ENCODE results near the gene FAM216B.

GRCh38 chr13:42754801-42755510, 26.4 kb upstream of the FAM216B start:
- TF ChIP-seq EZH2 (IDR thresholded peaks at IDR 0.05; ENCODE audit: low read length, missing control alignments): no peak
- TF ChIP-seq, protein P1, sequence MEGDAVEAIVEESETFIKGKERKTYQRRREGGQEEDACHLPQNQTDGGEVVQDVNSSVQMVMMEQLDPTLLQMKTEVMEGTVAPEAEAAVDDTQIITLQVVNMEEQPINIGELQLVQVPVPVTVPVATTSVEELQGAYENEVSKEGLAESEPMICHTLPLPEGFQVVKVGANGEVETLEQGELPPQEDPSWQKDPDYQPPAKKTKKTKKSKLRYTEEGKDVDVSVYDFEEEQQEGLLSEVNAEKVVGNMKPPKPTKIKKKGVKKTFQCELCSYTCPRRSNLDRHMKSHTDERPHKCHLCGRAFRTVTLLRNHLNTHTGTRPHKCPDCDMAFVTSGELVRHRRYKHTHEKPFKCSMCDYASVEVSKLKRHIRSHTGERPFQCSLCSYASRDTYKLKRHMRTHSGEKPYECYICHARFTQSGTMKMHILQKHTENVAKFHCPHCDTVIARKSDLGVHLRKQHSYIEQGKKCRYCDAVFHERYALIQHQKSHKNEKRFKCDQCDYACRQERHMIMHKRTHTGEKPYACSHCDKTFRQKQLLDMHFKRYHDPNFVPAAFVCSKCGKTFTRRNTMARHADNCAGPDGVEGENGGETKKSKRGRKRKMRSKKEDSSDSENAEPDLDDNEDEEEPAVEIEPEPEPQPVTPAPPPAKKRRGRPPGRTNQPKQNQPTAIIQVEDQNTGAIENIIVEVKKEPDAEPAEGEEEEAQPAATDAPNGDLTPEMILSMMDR (conservative IDR thresholded peaks at IDR 0.05 in 1 of 2, IDR thresholded peaks at IDR 0.05 in 1 of 2; ENCODE audit: low read depth in 1 of 2, low read length in 2 of 2): no peak

All from fibroblast of lung (primary cell).